WTC11 (cell line): ENCODE results near the gene HSPG2. TPM values are rescaled to one million over a fixed set of nuclear protein-coding genes. Genes with fewer than 3 reads are reported as not detected.

Source experiments
- ATAC-seq: fragments of 200-7000 bp; cut with Tn5 transposase; 2 replicates; pipeline ENCODE4 v1.10.0; 2021; ENCODE audit warnings: mild to moderate bottlenecking, moderate library complexity
- CTCF ChIA-PET: fragments of 300-600 bp; sonication (Branson Sonifier 250); formaldehyde crosslinking; loops from one replicate; lab custom pipeline; 2021; ENCODE audit warnings: antibody characterized with exemption; lab: Charles Lee
- POLR2A ChIA-PET: fragments of 350-600 bp; sonication (Branson Sonifier 250); formaldehyde crosslinking; loops from one replicate; lab custom pipeline; 2021; ENCODE audit warnings: antibody characterized with exemption; lab: Charles Lee
- DNase-seq: peaks from one replicate; pipeline ENCODE4 v3.0.0; 2021; ENCODE audit warnings: low spot score
- H3K27ac Mint-ChIP-seq: 2 replicates; pipeline ENCODE4 v1.8.0; 2021; ENCODE audit warnings: mixed read lengths
- H3K27me3 Mint-ChIP-seq: 2 replicates; pipeline ENCODE4 v1.8.0; 2021; ENCODE audit warnings: low read depth, mild to moderate bottlenecking, moderate library complexity, mixed read lengths
- H3K36me3 Mint-ChIP-seq: 2 replicates; pipeline ENCODE4 v1.8.0; 2021; ENCODE audit warnings: mixed read lengths
- H3K4me1 Mint-ChIP-seq: 2 replicates; pipeline ENCODE4 v1.8.0; 2022; ENCODE audit warnings: mixed read lengths
- H3K4me3 Mint-ChIP-seq: 2 replicates; pipeline ENCODE4 v1.8.0; 2021; ENCODE audit warnings: mild to moderate bottlenecking, moderate library complexity, mixed read lengths
- H3K9me3 Mint-ChIP-seq: 2 replicates; pipeline ENCODE4 v1.8.0; 2021; ENCODE audit warnings: mixed read lengths
- CREM ChIP-seq: sonication (generic); formaldehyde crosslinking; IDR thresholded peaks from 2 replicates; pipeline ENCODE4 v1.8.1; 2022; ENCODE audit warnings: mild to moderate bottlenecking, missing genetic modification reagents, moderate library complexity
- ELF4 ChIP-seq: sonication (generic); formaldehyde crosslinking; IDR thresholded peaks from 2 replicates; pipeline ENCODE4 v1.8.1; 2022; ENCODE audit warnings: low read depth, mild to moderate bottlenecking, moderate library complexity, missing genetic modification reagents
- ESRRA ChIP-seq: sonication (generic); formaldehyde crosslinking; IDR thresholded peaks from 2 replicates; pipeline ENCODE4 v1.8.1; 2022; ENCODE audit warnings: mild to moderate bottlenecking, missing genetic modification reagents, borderline replicate concordance
- ETV6 ChIP-seq: sonication (generic); formaldehyde crosslinking; IDR thresholded peaks from 2 replicates; pipeline ENCODE4 v1.8.1; 2022; ENCODE audit warnings: mild to moderate bottlenecking, missing genetic modification reagents
- GABPB1 ChIP-seq: sonication (generic); formaldehyde crosslinking; IDR thresholded peaks from 2 replicates; pipeline ENCODE4 v1.8.1; 2023; ENCODE audit warnings: mild to moderate bottlenecking, missing genetic modification reagents
- GTF2I ChIP-seq: fragments of 250-450 bp; sonication (Bioruptor Pico); conservative IDR thresholded peaks from 2 replicates; pipeline ENCODE4 v1.4.0; 2021; ENCODE audit warnings: mild to moderate bottlenecking
- JUN ChIP-seq: sonication (generic); formaldehyde crosslinking; IDR thresholded peaks from 2 replicates; pipeline ENCODE4 v1.8.0; 2023; ENCODE audit warnings: mild to moderate bottlenecking, missing genetic modification reagents
- KAT7 ChIP-seq: sonication (generic); formaldehyde crosslinking; IDR thresholded peaks from 2 replicates; pipeline ENCODE4 v1.8.1; 2023; ENCODE audit warnings: missing genetic modification reagents, mild to moderate bottlenecking, borderline replicate concordance
- MYBL2 ChIP-seq: sonication (generic); formaldehyde crosslinking; IDR thresholded peaks from 2 replicates; pipeline ENCODE4 v1.8.1; 2023; ENCODE audit warnings: mild to moderate bottlenecking, moderate library complexity, missing genetic modification reagents
- NR1H2 ChIP-seq: sonication (generic); formaldehyde crosslinking; IDR thresholded peaks from 2 replicates; pipeline ENCODE4 v1.9.0; 2021; ENCODE audit warnings: mild to moderate bottlenecking, moderate library complexity, missing genetic modification reagents
- SP1 ChIP-seq: sonication (generic); formaldehyde crosslinking; conservative IDR thresholded peaks from 2 replicates; pipeline ENCODE4 v1.8.1; 2022; ENCODE audit warnings: missing genetic modification reagents
- ZNF416 ChIP-seq: fragments of 250-450 bp; sonication (Bioruptor Pico); IDR thresholded peaks from 2 replicates; pipeline ENCODE4 v1.9.0; 2021; ENCODE audit warnings: mild to moderate bottlenecking, inconsistent platforms
- total RNA-seq: library from RNA; stranded (reverse); gene quantifications from 3 replicates; pipeline ENCODE4 v1.2.3, GENCODE V29; 2021
- TF ChIP-seq, protein P1 (sequence below): sonication (generic); formaldehyde crosslinking; IDR thresholded peaks from 2 replicates; pipeline ENCODE4 v1.8.0; 2022; ENCODE audit warnings: missing genetic modification reagents
- TF ChIP-seq, protein P2 (sequence below): sonication (generic); formaldehyde crosslinking; IDR thresholded peaks from 2 replicates; pipeline ENCODE4 v1.8.0; 2022; ENCODE audit warnings: mild to moderate bottlenecking, missing genetic modification reagents
- TF ChIP-seq, protein P3 (sequence below): sonication (generic); formaldehyde crosslinking; IDR thresholded peaks from 2 replicates; pipeline ENCODE4 v1.8.1; 2023; ENCODE audit warnings: mild to moderate bottlenecking, moderate library complexity, missing genetic modification reagents
- TF ChIP-seq, protein P4 (sequence below): sonication (generic); formaldehyde crosslinking; IDR thresholded peaks from 2 replicates; pipeline ENCODE4 v1.8.1; 2022; ENCODE audit warnings: mild to moderate bottlenecking, moderate library complexity, missing genetic modification reagents
- TF ChIP-seq, protein P5 (sequence below): sonication (generic); formaldehyde crosslinking; IDR thresholded peaks from 2 replicates; pipeline ENCODE4 v1.8.1; 2023; ENCODE audit warnings: mild to moderate bottlenecking, missing genetic modification reagents
- TF ChIP-seq, protein P6 (sequence below): sonication (generic); formaldehyde crosslinking; IDR thresholded peaks from 2 replicates; pipeline ENCODE4 v1.8.1; 2022; ENCODE audit warnings: mild to moderate bottlenecking, missing genetic modification reagents, moderate library complexity, borderline replicate concordance
- TF ChIP-seq, protein P7 (sequence below): sonication (generic); formaldehyde crosslinking; conservative IDR thresholded peaks from 2 replicates; pipeline ENCODE4 v1.8.1; 2022; ENCODE audit warnings: mild to moderate bottlenecking, missing genetic modification reagents

Gene HSPG2
- total RNA-seq, 1 experiment from 2014 or later, result 120 TPM

DNA sequence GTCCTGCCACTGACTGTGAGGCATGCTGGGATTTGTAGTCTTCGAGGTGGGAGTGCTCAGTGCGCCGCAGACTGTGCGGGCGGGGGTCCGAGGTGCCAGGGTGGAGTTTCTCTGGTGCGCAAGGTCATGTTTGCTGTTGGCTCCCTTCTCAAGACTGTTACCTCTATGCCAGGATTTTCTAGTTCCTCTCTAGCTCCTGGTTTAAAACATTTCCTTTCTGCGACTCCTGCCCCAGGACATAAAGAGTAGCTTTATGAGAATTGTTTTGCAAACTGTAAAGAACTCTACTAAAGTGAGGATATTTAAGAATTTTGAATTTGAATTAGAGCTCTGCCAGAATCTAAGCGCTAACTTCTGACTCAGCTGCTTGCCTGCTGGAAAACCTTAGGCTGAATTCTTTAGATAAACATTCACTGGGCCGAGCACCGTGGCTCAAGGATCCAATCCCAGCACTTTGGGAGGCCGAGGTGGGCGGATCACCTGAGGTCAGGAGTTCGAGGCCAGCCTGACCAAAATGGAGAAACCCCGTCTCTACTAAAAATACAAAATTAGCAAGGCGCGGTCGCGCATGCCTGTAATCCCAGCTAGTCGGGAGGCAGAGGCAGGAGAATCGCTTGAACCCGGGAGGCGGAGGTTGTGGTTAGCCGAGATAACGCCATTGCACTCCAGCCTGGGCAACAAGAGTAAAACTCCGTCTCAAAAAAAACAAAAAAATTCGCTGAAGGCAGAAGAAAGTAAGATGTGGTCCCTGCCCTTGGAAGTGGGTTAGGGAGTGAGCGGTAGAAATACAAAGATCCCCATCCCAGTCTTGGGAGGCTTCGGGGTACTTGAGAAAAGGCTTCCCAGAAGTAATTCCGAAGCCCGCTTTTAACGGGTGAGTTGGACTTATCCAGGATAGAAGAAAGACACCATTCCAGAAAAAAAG is 153.2 kb downstream of the HSPG2 start:
- Mint-ChIP-seq H3K36me3 (peaks cover 2% of the 10 kb centered on the region; the same call in 1 of the 2 replicates), H3K27me3 (no peaks in the 10 kb centered on the region), H3K4me1 (peaks cover 30% of the 10 kb centered on the region), H3K27ac (peak overlapping the region; percentile 100), H3K9me3 (no peaks in the 10 kb centered on the region), H3K4me3 (peak overlapping the region; percentile 90)
- ChIA-PET POLR2A (interaction anchor here (0.5 to 0.7 kb wide), 2 partner anchors 11 to 183 kb away, joined by 3 to 4 read pairs; no protein-coding TSS in a partner anchor), CTCF (interaction anchor here (0.6 to 2.0 kb wide), 3 partner anchors 28 to 290 kb away, joined by 3 to 7 read pairs (median 3); no protein-coding TSS in a partner anchor)
- TF ChIP-seq ELF4 (CRISPR knock-in tag) (no peak), SP1 (peak; percentile 13; the same call in 1 of the 2 replicates)
- TF ChIP-seq, protein P1, sequence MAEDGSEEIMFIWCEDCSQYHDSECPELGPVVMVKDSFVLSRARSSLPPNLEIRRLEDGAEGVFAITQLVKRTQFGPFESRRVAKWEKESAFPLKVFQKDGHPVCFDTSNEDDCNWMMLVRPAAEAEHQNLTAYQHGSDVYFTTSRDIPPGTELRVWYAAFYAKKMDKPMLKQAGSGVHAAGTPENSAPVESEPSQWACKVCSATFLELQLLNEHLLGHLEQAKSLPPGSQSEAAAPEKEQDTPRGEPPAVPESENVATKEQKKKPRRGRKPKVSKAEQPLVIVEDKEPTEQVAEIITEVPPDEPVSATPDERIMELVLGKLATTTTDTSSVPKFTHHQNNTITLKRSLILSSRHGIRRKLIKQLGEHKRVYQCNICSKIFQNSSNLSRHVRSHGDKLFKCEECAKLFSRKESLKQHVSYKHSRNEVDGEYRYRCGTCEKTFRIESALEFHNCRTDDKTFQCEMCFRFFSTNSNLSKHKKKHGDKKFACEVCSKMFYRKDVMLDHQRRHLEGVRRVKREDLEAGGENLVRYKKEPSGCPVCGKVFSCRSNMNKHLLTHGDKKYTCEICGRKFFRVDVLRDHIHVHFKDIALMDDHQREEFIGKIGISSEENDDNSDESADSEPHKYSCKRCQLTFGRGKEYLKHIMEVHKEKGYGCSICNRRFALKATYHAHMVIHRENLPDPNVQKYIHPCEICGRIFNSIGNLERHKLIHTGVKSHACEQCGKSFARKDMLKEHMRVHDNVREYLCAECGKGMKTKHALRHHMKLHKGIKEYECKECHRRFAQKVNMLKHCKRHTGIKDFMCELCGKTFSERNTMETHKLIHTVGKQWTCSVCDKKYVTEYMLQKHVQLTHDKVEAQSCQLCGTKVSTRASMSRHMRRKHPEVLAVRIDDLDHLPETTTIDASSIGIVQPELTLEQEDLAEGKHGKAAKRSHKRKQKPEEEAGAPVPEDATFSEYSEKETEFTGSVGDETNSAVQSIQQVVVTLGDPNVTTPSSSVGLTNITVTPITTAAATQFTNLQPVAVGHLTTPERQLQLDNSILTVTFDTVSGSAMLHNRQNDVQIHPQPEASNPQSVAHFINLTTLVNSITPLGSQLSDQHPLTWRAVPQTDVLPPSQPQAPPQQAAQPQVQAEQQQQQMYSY (CRISPR knock-in tag), result peak; percentile 92
- TF ChIP-seq, protein P2, sequence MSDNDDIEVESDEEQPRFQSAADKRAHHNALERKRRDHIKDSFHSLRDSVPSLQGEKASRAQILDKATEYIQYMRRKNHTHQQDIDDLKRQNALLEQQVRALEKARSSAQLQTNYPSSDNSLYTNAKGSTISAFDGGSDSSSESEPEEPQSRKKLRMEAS, result peak; percentile 22; the same call in 1 of the 2 replicates
- DNase-seq (peak; percentile 97), ATAC-seq (peak; percentile 88)

DNA sequence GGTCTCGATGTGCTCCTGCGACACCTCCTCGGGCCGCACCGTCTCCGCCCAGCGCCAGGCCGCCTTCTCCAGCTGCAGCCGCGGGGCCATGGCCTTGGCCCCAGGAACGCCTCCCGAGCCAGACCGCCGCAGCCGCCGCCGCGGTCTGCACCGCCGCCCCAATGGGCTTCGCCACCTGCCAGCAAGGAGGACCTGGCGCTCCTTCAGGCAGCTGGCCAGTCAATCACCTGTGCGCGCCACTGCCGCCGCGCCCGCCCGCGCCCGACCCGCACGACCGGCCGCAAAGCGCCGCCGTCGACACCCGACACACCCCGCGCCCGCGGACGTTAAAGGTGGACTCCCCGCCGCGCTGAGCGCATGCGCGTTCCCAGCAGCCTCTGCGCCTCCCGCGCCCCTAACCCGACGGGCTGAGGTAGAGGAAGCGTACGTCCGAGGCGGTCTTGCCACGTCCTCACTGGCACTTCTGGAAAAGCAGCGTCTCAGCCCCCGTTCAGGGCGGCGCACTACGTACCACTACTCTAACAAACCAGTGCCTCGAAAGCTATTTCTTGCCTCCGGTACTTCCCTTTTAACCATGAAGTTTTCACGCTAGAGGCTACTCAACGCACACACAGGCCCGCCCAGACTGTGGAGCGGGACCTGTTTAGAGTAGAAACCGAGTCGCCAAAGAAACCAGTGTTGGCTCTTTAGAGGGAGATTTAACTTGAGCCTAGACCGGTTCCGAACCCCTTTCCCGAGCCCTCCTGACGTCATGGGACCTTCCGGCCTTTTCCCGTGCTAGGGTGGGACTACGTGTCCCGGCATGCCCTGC is 154.0 kb downstream of the HSPG2 start, which contains the start of gene USP48:
Gene USP48 (minus strand): TSS at position 282 of the 811 bp plus-strand sequence. CDS start 192 bp downstream, at position 90.
- ChIA-PET POLR2A (interaction anchor here (0.8 to 1.1 kb wide), 2 partner anchors 39 to 153 kb away, joined by 3 to 4 read pairs; no protein-coding TSS in a partner anchor), CTCF (interaction anchor here (0.8 to 2.0 kb wide), 4 partner anchors 14 to 65 kb away, joined by 3 to 7 read pairs (median 6); no protein-coding TSS in a partner anchor)
- no peaks in the 10 kb centered on the region for H3K27me3 Mint-ChIP-seq
- peak; percentile 66 for ATAC-seq
- H3K27ac Mint-ChIP-seq, result peak within 1 kb of the TSS; percentile 100
- peak; percentile 98 for DNase-seq
- H3K4me1 Mint-ChIP-seq, result peaks cover 30% of the 10 kb centered on the region
- H3K36me3 Mint-ChIP-seq, result peaks cover 5% of the 10 kb centered on the region
- H3K9me3 Mint-ChIP-seq, result peaks cover 3% of the 10 kb centered on the region
- H3K4me3 Mint-ChIP-seq, result peak within 1 kb of the TSS; percentile 90
- TF ChIP-seq, protein P2, result peak; percentile 64
- peak; percentile 63 for TF ChIP-seq SP1
- TF ChIP-seq, protein P3, sequence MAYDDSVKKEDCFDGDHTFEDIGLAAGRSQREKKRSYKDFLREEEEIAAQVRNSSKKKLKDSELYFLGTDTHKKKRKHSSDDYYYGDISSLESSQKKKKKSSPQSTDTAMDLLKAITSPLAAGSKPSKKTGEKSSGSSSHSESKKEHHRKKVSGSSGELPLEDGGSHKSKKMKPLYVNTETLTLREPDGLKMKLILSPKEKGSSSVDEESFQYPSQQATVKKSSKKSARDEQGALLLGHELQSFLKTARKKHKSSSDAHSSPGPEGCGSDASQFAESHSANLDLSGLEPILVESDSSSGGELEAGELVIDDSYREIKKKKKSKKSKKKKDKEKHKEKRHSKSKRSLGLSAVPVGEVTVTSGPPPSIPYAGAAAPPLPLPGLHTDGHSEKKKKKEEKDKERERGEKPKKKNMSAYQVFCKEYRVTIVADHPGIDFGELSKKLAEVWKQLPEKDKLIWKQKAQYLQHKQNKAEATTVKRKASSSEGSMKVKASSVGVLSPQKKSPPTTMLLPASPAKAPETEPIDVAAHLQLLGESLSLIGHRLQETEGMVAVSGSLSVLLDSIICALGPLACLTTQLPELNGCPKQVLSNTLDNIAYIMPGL (CRISPR knock-in tag), result peak; percentile 92
- peak; percentile 81 for TF ChIP-seq ESRRA
- peak; percentile 74; the same call in 1 of the 2 replicates for TF ChIP-seq MYBL2 (CRISPR knock-in tag)
- TF ChIP-seq GTF2I (CRISPR knock-in tag), result no peak
- peak; percentile 70; the same call in 1 of the 2 replicates for TF ChIP-seq CREM
- TF ChIP-seq, protein P4, sequence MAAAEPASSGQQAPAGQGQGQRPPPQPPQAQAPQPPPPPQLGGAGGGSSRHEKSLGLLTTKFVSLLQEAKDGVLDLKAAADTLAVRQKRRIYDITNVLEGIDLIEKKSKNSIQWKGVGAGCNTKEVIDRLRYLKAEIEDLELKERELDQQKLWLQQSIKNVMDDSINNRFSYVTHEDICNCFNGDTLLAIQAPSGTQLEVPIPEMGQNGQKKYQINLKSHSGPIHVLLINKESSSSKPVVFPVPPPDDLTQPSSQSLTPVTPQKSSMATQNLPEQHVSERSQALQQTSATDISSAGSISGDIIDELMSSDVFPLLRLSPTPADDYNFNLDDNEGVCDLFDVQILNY (CRISPR knock-in tag), result peak; percentile 95
- TF ChIP-seq, protein P5, sequence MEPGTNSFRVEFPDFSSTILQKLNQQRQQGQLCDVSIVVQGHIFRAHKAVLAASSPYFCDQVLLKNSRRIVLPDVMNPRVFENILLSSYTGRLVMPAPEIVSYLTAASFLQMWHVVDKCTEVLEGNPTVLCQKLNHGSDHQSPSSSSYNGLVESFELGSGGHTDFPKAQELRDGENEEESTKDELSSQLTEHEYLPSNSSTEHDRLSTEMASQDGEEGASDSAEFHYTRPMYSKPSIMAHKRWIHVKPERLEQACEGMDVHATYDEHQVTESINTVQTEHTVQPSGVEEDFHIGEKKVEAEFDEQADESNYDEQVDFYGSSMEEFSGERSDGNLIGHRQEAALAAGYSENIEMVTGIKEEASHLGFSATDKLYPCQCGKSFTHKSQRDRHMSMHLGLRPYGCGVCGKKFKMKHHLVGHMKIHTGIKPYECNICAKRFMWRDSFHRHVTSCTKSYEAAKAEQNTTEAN (CRISPR knock-in tag), result peak; percentile 66; the same call in 1 of the 2 replicates
- TF ChIP-seq ZNF416 (CRISPR knock-in tag), result no peak
- TF ChIP-seq, protein P6, sequence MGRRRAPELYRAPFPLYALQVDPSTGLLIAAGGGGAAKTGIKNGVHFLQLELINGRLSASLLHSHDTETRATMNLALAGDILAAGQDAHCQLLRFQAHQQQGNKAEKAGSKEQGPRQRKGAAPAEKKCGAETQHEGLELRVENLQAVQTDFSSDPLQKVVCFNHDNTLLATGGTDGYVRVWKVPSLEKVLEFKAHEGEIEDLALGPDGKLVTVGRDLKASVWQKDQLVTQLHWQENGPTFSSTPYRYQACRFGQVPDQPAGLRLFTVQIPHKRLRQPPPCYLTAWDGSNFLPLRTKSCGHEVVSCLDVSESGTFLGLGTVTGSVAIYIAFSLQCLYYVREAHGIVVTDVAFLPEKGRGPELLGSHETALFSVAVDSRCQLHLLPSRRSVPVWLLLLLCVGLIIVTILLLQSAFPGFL (CRISPR knock-in tag), result peak; percentile 27; the same call in 1 of the 2 replicates
- no peak for TF ChIP-seq NR1H2 (CRISPR knock-in tag)
- TF ChIP-seq JUN (CRISPR knock-in tag), result no peak; the same call in 1 of the 2 replicates
- peak; percentile 98 for TF ChIP-seq KAT7 (CRISPR knock-in tag)
- TF ChIP-seq ETV6, result peak; percentile 70
- TF ChIP-seq, protein P7, sequence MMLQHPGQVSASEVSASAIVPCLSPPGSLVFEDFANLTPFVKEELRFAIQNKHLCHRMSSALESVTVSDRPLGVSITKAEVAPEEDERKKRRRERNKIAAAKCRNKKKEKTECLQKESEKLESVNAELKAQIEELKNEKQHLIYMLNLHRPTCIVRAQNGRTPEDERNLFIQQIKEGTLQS (CRISPR knock-in tag), result no peak
- TF ChIP-seq GABPB1, result peak; percentile 65
